Measurements from ENCODE around the gene BCAR3. TPM values are rescaled to one million over a fixed set of nuclear protein-coding genes. Genes with fewer than 3 reads are reported as not detected.

BCAR3 gene
- total RNA-seq, 4 donors from 2014 or later = 29.6 to 46.7 (median 37.0) TPM

- Histone ChIP-seq H3K4me3 (replicated peaks in 1 of 3) (no peak overlapping the region), H3K9me3 (no peaks in the 10 kb centered on the region), H3K27me3 (no peaks in the 10 kb centered on the region), H3K4me1 (peaks cover 46 to 83% of the 10 kb centered on the region in 2 donors), H3K36me3 (no peaks in the 10 kb centered on the region), H3K27ac (peak overlapping the region; percentile 60 to 76 (median 64))
- no peak for TF ChIP-seq POLR2A (IDR thresholded peaks at IDR 0.05)
- TF ChIP-seq CTCF (IDR thresholded peaks at IDR 0.05) = no peak
- no peak for DNase-seq
- intact Hi-C loops (cut with DNase I) = no loop called here
- 87 to 91% methylated on average over 2 of the region's 2 CpGs for WGBS, 2 donors
Observed at GRCh38 chr1:93673163-93673829, 8.3 kb downstream of the BCAR3 start.

GRCh38 chr1:93672477-93673162 lies 9.0 kb downstream of the BCAR3 start:
- H3K27ac ChIP-seq = peak overlapping the region; percentile 60 to 76 (median 64)
- no peaks in the 10 kb centered on the region for H3K36me3 ChIP-seq
- H3K4me3 ChIP-seq (replicated peaks in 1 of 3) = no peak overlapping the region
- no peaks in the 10 kb centered on the region for H3K9me3 ChIP-seq
- DNase-seq = peak; percentile 75 to 78
- peaks cover 46 to 83% of the 10 kb centered on the region in 2 donors for H3K4me1 ChIP-seq
- no peaks in the 10 kb centered on the region for H3K27me3 ChIP-seq
- WGBS, 2 donors = 42 to 61% methylated on average over 5 of the region's 5 CpGs
- intact Hi-C loops (cut with DNase I) = no loop called here
- TF ChIP-seq CTCF (IDR thresholded peaks at IDR 0.05) (no peak), POLR2A (IDR thresholded peaks at IDR 0.05) (no peak)

GRCh38 chr1:93672069-93672468 lies 9.6 kb downstream of the BCAR3 start:
- DNase-seq = peak; percentile 58 to 64
- H3K4me3 ChIP-seq (replicated peaks in 1 of 3) = no peak overlapping the region
- peaks cover 46 to 77% of the 10 kb centered on the region in 2 donors for H3K4me1 ChIP-seq
- WGBS, 2 donors = 17 to 31% methylated on average over 1 of the region's 1 CpG
- H3K9me3 ChIP-seq = no peaks in the 10 kb centered on the region
- TF ChIP-seq CTCF (IDR thresholded peaks at IDR 0.05) = no peak
- TF ChIP-seq POLR2A (IDR thresholded peaks at IDR 0.05) = no peak
- no peaks in the 10 kb centered on the region for H3K36me3 ChIP-seq
- no peaks in the 10 kb centered on the region for H3K27me3 ChIP-seq
- intact Hi-C loops (cut with DNase I) = no loop called here
- peak overlapping the region; percentile 60 to 76 (median 64) for H3K27ac ChIP-seq

- no peak for TF ChIP-seq POLR2A (IDR thresholded peaks at IDR 0.05)
- TF ChIP-seq CTCF (IDR thresholded peaks at IDR 0.05) = no peak
- Histone ChIP-seq H3K36me3 (no peaks in the 10 kb centered on the region), H3K27ac (peak overlapping the region; percentile 60 to 76 (median 64)), H3K9me3 (no peaks in the 10 kb centered on the region), H3K4me3 (replicated peaks in 1 of 3) (no peak overlapping the region), H3K4me1 (peaks cover 46 to 69% of the 10 kb centered on the region in 2 donors), H3K27me3 (no peaks in the 10 kb centered on the region)
- no peak for DNase-seq
- intact Hi-C loops (cut with DNase I) = no loop called here
- 95 to 97% methylated on average over 11 of the region's 11 CpGs for WGBS, 2 donors
Observed at GRCh38 chr1:93671099-93671621, 10.5 kb downstream of the BCAR3 start.

- intact Hi-C loops (cut with DNase I) = no loop called here
- 82 to 85% methylated on average over 1 of the region's 1 CpG for WGBS, 2 donors
- DNase-seq = peak; percentile 73 to 79
- TF ChIP-seq CTCF (IDR thresholded peaks at IDR 0.05) (no peak), POLR2A (IDR thresholded peaks at IDR 0.05) (no peak)
- Histone ChIP-seq H3K4me3 (replicated peaks in 1 of 3) (no peak overlapping the region), H3K27me3 (no peaks in the 10 kb centered on the region), H3K36me3 (no peaks in the 10 kb centered on the region), H3K4me1 (peaks cover 44 to 73% of the 10 kb centered on the region in 2 donors), H3K9me3 (no peaks in the 10 kb centered on the region), H3K27ac (peak overlapping the region; percentile 54 to 72 (median 71))
Observed at GRCh38 chr1:93670141-93670540, 11.5 kb downstream of the BCAR3 start.
